ENCODE data around the gene NME5.

NME5 gene

DNA sequence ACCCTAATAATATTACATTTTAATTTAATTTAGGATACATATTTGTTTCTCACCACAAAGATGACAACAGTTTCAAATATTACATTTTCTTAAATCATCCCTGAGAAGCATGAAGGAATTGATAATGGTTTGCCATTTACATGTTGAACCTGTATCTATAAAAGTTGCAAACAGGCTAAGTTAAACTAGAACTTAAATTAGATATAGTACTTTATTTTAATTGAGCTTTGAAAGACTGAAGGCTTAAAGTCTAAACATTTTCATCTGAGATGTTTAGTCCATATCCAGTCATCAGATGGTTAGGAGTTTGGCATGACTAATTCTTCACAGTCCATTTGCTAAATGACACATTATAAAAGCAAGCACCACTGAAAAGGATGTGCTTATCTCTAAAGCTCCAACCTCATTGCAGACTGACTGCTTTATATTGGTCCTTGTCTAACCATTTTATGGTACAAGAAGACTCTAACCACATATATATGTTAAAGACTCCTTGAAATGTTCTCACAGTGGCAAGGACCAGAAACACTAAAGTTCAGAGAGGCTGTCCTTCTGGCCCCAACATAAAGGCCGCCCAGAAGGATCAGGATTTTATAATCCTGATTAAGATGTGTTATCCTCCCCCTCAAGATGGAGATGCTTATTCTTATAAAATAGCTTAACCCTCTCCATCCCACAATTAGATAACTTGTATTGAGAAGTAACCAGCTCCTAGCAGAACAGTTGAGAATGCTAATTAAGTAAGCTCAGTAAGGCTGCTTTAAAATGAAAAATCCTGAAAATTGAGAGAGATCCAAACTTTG lies 29.6 kb downstream of the NME5 start:
- H3K4me1 Mint-ChIP-seq = peaks cover 34% of the 10 kb centered on the region
- no peaks in the 10 kb centered on the region for H3K36me3 Mint-ChIP-seq (ENCODE audit: low read depth)
- TF ChIP-seq, protein P1, sequence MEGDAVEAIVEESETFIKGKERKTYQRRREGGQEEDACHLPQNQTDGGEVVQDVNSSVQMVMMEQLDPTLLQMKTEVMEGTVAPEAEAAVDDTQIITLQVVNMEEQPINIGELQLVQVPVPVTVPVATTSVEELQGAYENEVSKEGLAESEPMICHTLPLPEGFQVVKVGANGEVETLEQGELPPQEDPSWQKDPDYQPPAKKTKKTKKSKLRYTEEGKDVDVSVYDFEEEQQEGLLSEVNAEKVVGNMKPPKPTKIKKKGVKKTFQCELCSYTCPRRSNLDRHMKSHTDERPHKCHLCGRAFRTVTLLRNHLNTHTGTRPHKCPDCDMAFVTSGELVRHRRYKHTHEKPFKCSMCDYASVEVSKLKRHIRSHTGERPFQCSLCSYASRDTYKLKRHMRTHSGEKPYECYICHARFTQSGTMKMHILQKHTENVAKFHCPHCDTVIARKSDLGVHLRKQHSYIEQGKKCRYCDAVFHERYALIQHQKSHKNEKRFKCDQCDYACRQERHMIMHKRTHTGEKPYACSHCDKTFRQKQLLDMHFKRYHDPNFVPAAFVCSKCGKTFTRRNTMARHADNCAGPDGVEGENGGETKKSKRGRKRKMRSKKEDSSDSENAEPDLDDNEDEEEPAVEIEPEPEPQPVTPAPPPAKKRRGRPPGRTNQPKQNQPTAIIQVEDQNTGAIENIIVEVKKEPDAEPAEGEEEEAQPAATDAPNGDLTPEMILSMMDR (IDR thresholded peaks at IDR 0.05) = no peak
- no peaks in the 10 kb centered on the region for H3K27me3 Mint-ChIP-seq (ENCODE audit: low read depth, poor library complexity)
- H3K4me3 Mint-ChIP-seq = no peak overlapping the region
- DNase-seq = no peak
- no peak overlapping the region for H3K27ac Mint-ChIP-seq
- H3K9me3 Mint-ChIP-seq = no peaks in the 10 kb centered on the region

DNA sequence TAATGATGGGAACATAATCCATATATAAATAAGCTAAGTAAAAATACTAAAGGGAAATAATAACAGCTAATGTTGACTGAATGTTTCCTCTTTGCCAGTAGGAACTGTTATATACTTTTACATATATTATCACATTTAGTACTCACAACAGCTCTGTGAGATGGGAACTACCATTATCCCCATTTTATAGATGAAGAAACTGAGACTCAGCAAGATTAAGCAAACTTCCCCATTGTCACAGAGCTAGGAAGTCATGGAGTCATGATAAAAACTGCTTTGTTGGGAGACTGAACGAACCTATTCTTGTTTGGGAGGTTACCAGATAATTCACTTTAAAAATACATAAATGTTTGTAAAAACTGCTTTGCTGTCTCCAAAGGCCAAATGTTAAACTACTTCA lies 32.0 kb downstream of the NME5 start:
- Mint-ChIP-seq H3K27me3 (ENCODE audit: low read depth, poor library complexity) (no peaks in the 10 kb centered on the region), H3K4me1 (peaks cover 46% of the 10 kb centered on the region), H3K27ac (no peak overlapping the region), H3K36me3 (ENCODE audit: low read depth) (no peaks in the 10 kb centered on the region), H3K4me3 (no peak overlapping the region), H3K9me3 (no peaks in the 10 kb centered on the region)
- DNase-seq = no peak
- TF ChIP-seq, protein P1 (IDR thresholded peaks at IDR 0.05) = no peak

DNA sequence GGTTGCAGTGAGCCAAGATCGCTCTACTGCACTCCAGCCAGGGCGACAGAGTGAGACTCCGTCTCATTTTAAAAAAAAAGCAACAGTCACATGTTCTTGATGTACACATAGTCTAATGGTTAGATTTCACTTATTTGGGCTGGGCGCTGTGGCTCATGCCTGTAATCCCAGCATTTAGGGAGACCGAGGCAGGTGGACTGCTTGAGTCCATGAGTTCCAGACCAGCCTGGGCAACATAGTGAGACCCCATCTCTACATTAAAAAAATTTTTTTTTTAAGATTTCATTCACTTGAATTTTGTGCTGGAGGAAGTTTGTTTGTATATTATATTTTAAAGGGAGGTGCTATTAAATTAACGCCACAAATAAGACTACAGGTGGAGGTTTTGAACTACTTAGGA lies 33.5 kb downstream of the NME5 start:
- no peak for DNase-seq
- Mint-ChIP-seq H3K4me3 (no peak overlapping the region), H3K27me3 (ENCODE audit: low read depth, poor library complexity) (no peaks in the 10 kb centered on the region), H3K9me3 (no peaks in the 10 kb centered on the region), H3K4me1 (peaks cover 34% of the 10 kb centered on the region), H3K36me3 (ENCODE audit: low read depth) (no peaks in the 10 kb centered on the region), H3K27ac (no peak overlapping the region)
- TF ChIP-seq, protein P1 (IDR thresholded peaks at IDR 0.05) = no peak

DNA sequence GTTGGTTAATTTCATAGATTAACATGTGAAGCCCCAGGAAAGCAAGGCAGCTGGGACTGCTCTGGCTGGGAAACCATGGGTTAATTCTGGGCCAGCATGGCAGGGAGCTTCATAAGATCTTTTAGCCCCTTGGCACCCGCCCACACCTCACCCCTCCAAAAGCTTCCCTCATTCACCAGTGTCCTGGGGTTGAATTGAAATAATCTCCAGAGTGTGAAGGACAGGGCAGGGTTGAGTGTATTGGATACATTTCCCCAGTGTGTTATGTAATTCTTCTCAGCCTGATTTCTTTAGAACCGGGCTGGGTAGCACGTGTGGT lies 36.0 kb downstream of the NME5 start:
- no peak for DNase-seq
- H3K4me3 Mint-ChIP-seq = no peak overlapping the region
- H3K27ac Mint-ChIP-seq = no peak overlapping the region
- TF ChIP-seq, protein P1 (IDR thresholded peaks at IDR 0.05) = no peak
- H3K27me3 Mint-ChIP-seq (ENCODE audit: low read depth, poor library complexity) = no peaks in the 10 kb centered on the region
- H3K9me3 Mint-ChIP-seq = no peaks in the 10 kb centered on the region
- peaks cover 18% of the 10 kb centered on the region for H3K4me1 Mint-ChIP-seq
- H3K36me3 Mint-ChIP-seq (ENCODE audit: low read depth) = no peaks in the 10 kb centered on the region

DNA sequence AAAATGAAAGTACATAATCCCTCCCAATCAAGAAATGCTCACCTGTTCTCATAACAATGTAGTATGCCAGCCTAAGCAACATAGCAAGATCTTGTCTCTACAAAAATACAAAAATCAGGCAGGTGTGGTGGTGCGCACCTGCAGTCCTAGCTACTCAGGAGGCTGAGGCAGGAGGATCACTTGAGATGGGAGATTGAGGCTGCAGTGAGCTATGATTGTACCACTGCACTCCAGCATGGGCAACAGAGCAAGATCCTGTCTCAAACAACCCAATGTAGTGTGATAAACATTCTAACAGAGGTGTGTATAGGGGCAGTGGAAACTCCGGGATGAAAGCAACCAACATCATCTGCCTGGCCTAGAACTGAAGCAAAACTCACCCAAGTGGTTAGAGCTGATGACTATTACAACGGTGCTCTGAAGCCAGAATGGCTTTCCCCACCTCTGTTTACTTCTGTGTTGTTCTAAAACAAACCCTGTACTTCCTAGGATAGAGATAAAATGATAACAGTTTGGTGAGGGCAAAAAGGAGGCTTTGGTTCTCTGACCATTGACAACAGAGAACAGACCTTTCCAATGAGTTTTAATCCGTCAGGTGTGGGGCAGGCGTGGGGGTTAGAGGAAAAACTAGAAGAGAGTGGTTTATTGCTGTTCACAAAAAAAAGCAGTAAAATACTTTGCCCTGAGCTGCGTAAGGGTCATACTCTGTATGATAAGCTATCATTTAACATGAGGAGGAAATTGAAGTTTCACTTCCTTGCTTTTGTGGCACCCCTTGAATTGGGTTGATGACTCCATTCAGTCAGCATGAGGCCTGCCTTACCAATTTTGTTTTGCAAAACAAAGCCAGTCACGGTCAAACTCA lies 36.5 kb downstream of the NME5 start:
- TF ChIP-seq, protein P1 (IDR thresholded peaks at IDR 0.05) = no peak
- DNase-seq = no peak
- H3K4me1 Mint-ChIP-seq = peaks cover 16% of the 10 kb centered on the region
- H3K9me3 Mint-ChIP-seq = no peaks in the 10 kb centered on the region
- H3K27me3 Mint-ChIP-seq (ENCODE audit: low read depth, poor library complexity) = no peaks in the 10 kb centered on the region
- no peaks in the 10 kb centered on the region for H3K36me3 Mint-ChIP-seq (ENCODE audit: low read depth)
- no peak overlapping the region for H3K4me3 Mint-ChIP-seq
- H3K27ac Mint-ChIP-seq = no peak overlapping the region

Measured in nephron progenitor cell (in vitro differentiated cells).